GM21515 (cell line): ENCODE measurements around the gene LMBR1.
"Not testable (repeated sequence)": the region's sequence is repeated elsewhere in the genome, so short reads cannot be mapped to it uniquely, and the experiment has no call there.

Source experiments
- ATAC-seq: cut with Tn5 transposase; IDR thresholded peaks from one replicate; pipeline ENCODE4 v1.9.1; 2021; ENCODE audit not compliant: unreplicated experiment

Gene LMBR1

GRCh38 chr7:156892821-156893706 lies at the start of gene LMBR1:
LMBR1 (minus strand) TSS chr7:156893183; CDS start chr7:156892993, 190 bp downstream.
- peak; percentile 80 for ATAC-seq

GRCh38 chr7:156942708-156943090 lies 49.7 kb upstream of the LMBR1 start:
- no peak for ATAC-seq

GRCh38 chr7:156941393-156942182 lies 48.6 kb upstream of the LMBR1 start:
- ATAC-seq, result no peak

- ATAC-seq, result no peak
Observed at GRCh38 chr7:156940421-156941122, 47.6 kb upstream of the LMBR1 start.

GRCh38 chr7:156936766-156937165 lies 43.8 kb upstream of the LMBR1 start:
- ATAC-seq, result not testable (repeated sequence)

- ATAC-seq, result no peak
Observed at GRCh38 chr7:156935250-156935649, 42.3 kb upstream of the LMBR1 start.

- no peak for ATAC-seq
Observed at GRCh38 chr7:156932006-156932405, 39.0 kb upstream of the LMBR1 start.

- ATAC-seq, result no peak
Observed at GRCh38 chr7:156929789-156930539, 37.0 kb upstream of the LMBR1 start.

GRCh38 chr7:156928406-156928747 lies 35.4 kb upstream of the LMBR1 start:
- no peak for ATAC-seq

- no peak for ATAC-seq
Observed at GRCh38 chr7:156927571-156928405, 34.8 kb upstream of the LMBR1 start.

GRCh38 chr7:156925821-156926220 lies 32.8 kb upstream of the LMBR1 start:
- ATAC-seq, result not testable (repeated sequence)

- not testable (repeated sequence) for ATAC-seq
Observed at GRCh38 chr7:156922304-156922703, 29.3 kb upstream of the LMBR1 start.

GRCh38 chr7:156920487-156921373 lies 27.7 kb upstream of the LMBR1 start:
- ATAC-seq, result not testable (repeated sequence)

GRCh38 chr7:156920076-156920475 lies 27.1 kb upstream of the LMBR1 start:
- ATAC-seq, result no peak

- no peak for ATAC-seq
Observed at GRCh38 chr7:156919132-156919713, 26.2 kb upstream of the LMBR1 start.

- ATAC-seq, result no peak
Observed at GRCh38 chr7:156918635-156919034, 25.7 kb upstream of the LMBR1 start.

- not testable (repeated sequence) for ATAC-seq
Observed at GRCh38 chr7:156909574-156910252, 16.7 kb upstream of the LMBR1 start.

GRCh38 chr7:156907656-156908055 lies 14.7 kb upstream of the LMBR1 start:
- ATAC-seq, result no peak
